Activated T-cell treated with anti-CD3 and anti-CD28 coated beads, Interleukin-2, amount 50 U/mL, for 72 hours (primary cell): ENCODE data around the gene RBX1. TPM values are rescaled to one million over a fixed set of nuclear protein-coding genes. Genes with fewer than 3 reads are reported as not detected.
"Not testable (repeated sequence)": the region's sequence is repeated elsewhere in the genome, so short reads cannot be mapped to it uniquely, and the experiment has no call there.

Source experiments
- ATAC-seq, 2 donors: fragments of 150-1000 bp; cut with Tn5 transposase; replicated peaks in 1 of 2; 2 replicates each; pipeline ENCODE4 v1.10.0; 2021; ENCODE audit warnings: moderate library complexity in 2 of 2, mild to moderate bottlenecking in 1 of 2
- DNase-seq, 2 donors: peaks; one replicate each; pipeline ENCODE4 v3.0.0; 2021 to 2022; ENCODE audit warnings: mixed read lengths in 1 of 2
- H3K27ac Mint-ChIP-seq: one replicate; pipeline ENCODE4 v1.8.0; 2022; ENCODE audit warnings: mild to moderate bottlenecking, moderate library complexity, mixed read lengths
- H3K27me3 Mint-ChIP-seq: one replicate; pipeline ENCODE4 v1.8.0; 2022; ENCODE audit warnings: low read depth, mixed read lengths
- H3K36me3 Mint-ChIP-seq, 2 donors: one replicate each; pipeline ENCODE4 v1.8.0; 2022; ENCODE audit warnings: mixed read lengths in 2 of 2, mild to moderate bottlenecking in 1 of 2; ENCODE audit not compliant: insufficient read depth in 2 of 2
- H3K4me1 Mint-ChIP-seq: one replicate; pipeline ENCODE4 v1.8.0; 2022; ENCODE audit warnings: low read depth, mixed read lengths
- H3K4me3 Mint-ChIP-seq, 2 donors: one replicate each; pipeline ENCODE4 v1.8.0; 2022; ENCODE audit warnings: mild to moderate bottlenecking in 2 of 2, mixed read lengths in 2 of 2, moderate library complexity in 2 of 2
- H3K9me3 Mint-ChIP-seq, 2 donors: one replicate each; pipeline ENCODE4 v1.8.0; 2022; ENCODE audit warnings: mixed read lengths in 2 of 2
- total RNA-seq, 2 donors: library from RNA; stranded (reverse); gene quantifications; one replicate each; pipeline ENCODE4 v1.2.3, GENCODE V29; 2022

Gene RBX1
- total RNA-seq, 2 donors from 2014 or later, result 48.2 to 50.6 TPM

DNA sequence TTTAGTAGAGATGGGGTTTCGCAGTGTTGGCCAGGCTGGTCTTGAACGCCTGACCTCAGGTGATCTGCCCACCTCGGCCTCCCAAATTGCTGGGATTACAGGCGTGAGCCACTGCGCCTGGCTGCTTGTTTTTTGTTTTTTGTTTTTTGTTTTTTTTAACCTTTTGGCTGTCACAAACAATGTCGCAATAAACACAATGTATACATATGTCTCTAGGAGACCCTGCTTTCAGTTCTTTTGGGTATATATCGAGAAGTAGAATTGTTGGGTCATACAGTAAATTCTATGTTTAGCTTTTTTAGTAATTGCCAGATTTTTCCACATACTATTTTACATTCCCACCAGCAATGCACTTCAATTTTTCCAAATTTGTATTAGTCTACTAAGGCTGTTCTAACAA is 28.0 kb downstream of the RBX1 start:
- no peaks in the 10 kb centered on the region for H3K27me3 Mint-ChIP-seq
- no peaks in the 10 kb centered on the region for H3K4me1 Mint-ChIP-seq
- no peak overlapping the region for H3K4me3 Mint-ChIP-seq
- H3K9me3 Mint-ChIP-seq, result no peaks in the 10 kb centered on the region
- H3K36me3 Mint-ChIP-seq, result no peaks in the 10 kb centered on the region
- no peak for DNase-seq
- no peak for ATAC-seq
- no peak overlapping the region for H3K27ac Mint-ChIP-seq

DNA sequence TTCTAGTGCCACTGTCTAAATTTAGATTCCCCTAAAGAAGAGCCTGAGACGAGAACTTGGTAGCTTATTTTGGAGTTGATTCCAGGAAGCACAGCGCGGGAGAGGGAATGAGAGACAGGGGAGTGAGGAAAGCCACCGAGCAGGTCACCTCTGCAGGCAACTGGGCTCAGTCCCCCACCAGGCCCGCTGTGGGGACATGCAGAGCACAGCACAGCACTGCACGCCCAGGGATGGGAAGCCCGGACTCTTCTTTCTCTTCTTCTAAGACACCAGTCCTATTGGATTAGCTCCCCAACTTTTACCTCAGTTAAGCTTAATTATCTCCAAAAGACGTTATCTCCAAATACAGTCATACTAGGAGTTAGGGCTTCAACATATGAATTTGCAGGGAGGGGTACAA is 28.7 kb downstream of the RBX1 start:
- no peaks in the 10 kb centered on the region for H3K9me3 Mint-ChIP-seq
- DNase-seq (no peak), ATAC-seq (no peak)
- no peak overlapping the region for H3K27ac Mint-ChIP-seq
- H3K4me3 Mint-ChIP-seq, result no peak overlapping the region
- no peaks in the 10 kb centered on the region for H3K27me3 Mint-ChIP-seq
- no peaks in the 10 kb centered on the region for H3K36me3 Mint-ChIP-seq
- no peaks in the 10 kb centered on the region for H3K4me1 Mint-ChIP-seq

DNA sequence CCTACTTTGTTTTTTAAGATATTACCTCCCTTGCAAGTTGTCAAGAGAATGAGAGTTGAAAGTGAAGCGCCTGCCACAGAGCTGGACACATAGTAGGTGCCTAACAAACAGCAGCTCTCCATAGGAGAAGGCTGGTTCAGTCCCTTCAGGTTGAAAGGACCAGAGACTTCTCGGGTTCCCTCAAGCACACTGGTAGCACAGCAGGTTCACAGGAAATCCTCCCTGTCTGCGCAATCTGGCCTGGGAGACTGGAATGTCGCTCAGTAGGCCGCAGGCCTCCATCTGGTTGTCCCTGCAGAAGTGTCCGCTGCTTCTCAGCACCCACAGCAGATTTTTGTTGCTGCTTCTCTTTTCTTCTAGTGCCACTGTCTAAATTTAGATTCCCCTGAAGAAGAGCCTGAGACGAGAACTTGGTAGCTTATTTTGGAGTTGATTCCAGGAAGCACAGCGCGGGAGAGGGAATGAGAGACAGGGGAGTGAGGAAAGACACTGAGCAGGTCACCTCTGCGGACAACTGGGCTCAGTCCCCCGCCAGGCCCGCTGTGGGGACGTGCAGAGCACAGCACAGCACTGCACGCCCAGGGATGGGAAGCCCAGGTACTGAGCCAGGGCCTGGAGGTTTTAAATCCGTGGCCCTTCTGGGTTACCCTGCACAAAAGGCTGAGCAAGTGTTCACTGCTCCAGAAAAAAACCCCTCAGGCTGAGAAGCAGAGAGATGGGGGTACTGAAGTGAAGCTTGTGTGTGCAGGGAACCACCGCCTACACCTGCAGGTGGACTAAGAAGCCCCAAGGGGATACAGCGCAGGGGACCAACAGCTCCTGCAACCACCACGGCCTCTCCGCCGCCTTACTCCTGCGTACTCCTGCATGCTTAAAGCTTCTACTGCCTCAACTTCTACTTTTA is 31.6 kb downstream of the RBX1 start:
- DNase-seq (no peak), ATAC-seq (no peak)
- Mint-ChIP-seq H3K4me3 (no peak overlapping the region), H3K4me1 (no peaks in the 10 kb centered on the region), H3K9me3 (no peaks in the 10 kb centered on the region), H3K36me3 (no peaks in the 10 kb centered on the region), H3K27me3 (no peaks in the 10 kb centered on the region), H3K27ac (no peak overlapping the region)

DNA sequence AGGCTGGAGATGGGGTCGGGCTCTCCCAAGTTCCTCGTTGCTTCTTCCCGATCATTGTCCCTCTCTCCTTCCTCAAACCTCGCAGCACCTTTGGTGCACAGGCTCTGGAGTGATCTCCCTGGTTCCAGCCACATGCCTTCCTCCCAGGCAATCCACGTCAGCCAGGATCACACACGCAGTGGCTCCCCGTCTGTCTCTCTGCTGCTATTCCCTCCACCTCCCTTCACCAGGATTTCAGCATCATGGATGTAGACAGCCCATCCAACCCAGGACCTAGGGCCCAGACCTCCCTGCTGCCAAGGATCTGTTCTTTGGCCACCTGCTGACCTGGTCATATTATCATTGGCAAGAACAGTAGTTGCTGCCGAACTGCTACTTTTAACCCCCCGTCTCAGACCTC is 40.1 kb downstream of the RBX1 start:
- no peaks in the 10 kb centered on the region for H3K9me3 Mint-ChIP-seq
- no peak for ATAC-seq
- no peak overlapping the region for H3K27ac Mint-ChIP-seq
- peaks cover 6% of the 10 kb centered on the region for H3K27me3 Mint-ChIP-seq
- no peak overlapping the region for H3K4me3 Mint-ChIP-seq
- DNase-seq, result no peak
- no peaks in the 10 kb centered on the region for H3K4me1 Mint-ChIP-seq
- no peaks in the 10 kb centered on the region for H3K36me3 Mint-ChIP-seq

DNA sequence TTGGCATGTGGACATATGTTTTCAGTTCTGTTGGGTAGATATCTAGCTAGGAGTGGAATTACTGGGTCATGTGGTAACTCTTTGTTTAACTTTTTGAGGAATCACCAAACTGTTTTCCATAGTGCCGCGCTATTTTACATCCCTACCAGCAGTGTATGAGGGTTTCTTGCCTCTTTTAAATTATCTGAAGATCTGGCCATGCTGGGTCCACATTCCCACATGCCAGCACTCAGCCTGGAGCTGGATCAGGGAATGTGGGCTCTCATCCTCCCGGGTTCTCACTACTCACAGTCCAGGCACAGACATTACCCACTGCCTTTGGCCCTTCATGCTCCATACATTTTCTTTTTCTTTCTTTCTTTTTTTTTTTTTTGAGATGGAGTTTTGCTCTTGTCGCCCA is 44.6 kb downstream of the RBX1 start:
- Mint-ChIP-seq H3K4me3 (no peak overlapping the region), H3K27me3 (peaks cover 6% of the 10 kb centered on the region), H3K4me1 (no peaks in the 10 kb centered on the region), H3K36me3 (no peaks in the 10 kb centered on the region), H3K9me3 (peaks cover 0 to 2% of the 10 kb centered on the region in 2 donors), H3K27ac (no peak overlapping the region)
- ATAC-seq, result no peak
- no peak for DNase-seq

DNA sequence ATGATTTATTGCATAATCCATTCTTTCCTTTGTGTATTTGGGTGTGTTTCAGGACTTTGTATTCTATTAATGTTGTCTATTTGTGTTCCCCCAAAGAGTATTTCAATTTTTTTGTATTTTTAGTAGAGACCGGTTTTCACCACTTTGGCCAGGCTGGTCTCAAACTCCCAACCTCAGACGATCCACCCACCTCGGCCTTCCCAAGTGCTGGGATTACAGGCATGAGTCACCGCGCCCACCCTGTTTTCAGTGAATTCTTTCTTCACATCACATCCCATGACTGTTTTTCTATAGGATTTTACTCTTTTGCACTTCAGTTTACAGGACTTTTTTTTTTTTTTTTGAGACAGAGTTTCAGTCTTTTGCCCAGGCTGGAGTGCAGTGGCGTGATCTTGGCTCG is 46.3 kb downstream of the RBX1 start:
- Mint-ChIP-seq H3K4me1 (no peaks in the 10 kb centered on the region), H3K9me3 (peaks cover 0 to 2% of the 10 kb centered on the region in 2 donors), H3K4me3 (no peak overlapping the region), H3K27ac (no peak overlapping the region), H3K27me3 (no peaks in the 10 kb centered on the region), H3K36me3 (no peaks in the 10 kb centered on the region)
- DNase-seq, result no peak
- no peak for ATAC-seq

DNA sequence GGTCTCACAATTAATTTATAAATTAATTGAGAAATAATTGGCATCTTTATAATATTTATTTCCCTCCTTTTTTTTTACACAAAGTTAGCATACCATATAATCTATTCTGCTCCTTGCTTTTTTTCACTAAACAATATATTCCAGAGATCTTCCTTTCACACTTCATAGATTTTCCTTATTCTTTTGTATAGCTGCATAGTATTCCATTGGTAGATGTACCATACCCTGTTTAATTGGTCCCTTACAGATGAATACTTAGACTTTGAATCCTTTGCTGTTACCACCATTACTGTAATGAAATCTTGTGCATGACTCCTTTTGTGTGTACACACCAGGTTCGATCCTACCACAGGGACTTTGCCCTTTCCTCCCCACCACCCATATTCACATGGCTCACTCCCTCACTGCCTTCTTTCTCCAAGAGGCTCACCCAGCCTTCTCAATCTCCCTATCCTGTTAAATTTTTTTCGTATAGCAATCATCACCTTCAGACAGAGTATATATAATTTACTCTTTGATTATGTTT is 48.9 kb downstream of the RBX1 start:
- peaks cover 0 to 2% of the 10 kb centered on the region in 2 donors for H3K9me3 Mint-ChIP-seq
- H3K4me3 Mint-ChIP-seq, result no peak overlapping the region
- no peak for ATAC-seq
- H3K4me1 Mint-ChIP-seq, result no peaks in the 10 kb centered on the region
- H3K36me3 Mint-ChIP-seq, result no peaks in the 10 kb centered on the region
- no peaks in the 10 kb centered on the region for H3K27me3 Mint-ChIP-seq
- no peak for DNase-seq
- H3K27ac Mint-ChIP-seq, result peak overlapping the region; percentile 76

DNA sequence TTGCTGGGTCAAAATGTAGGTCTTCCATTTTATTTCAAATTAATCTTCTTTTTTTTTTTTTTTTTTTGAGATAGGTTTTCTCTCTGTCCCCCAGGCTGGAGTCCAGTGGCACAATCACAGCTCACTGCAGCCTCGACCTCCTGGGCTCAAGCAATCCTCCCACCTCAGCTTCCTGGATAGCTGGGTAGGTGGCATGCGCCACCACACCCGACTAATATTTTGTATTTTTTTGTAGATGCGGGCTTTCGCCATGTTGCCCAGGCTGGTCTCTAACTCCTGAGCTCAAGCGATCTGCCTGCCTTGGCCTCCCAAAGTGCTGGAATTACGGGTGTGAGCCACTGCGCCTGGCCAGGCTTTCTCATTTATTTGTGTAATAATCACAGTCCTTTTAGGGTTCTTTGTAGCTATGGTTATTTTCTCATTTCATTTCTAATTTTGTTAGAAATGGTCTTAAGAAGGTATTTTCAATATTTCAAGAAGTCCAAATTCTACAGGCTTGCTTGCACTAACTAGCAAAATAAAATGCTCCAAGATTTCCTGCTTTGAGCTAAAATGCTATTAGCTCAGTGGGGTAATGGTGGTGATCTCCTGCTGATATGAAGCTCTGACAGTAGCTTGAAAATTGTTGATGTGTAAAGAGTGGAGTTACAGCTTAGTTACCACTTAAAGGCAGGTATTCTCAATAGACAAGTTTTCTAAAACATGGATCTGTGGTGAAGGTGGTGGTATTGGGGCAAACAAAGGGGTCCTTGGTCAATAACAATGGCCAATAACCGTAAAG is 50.0 kb downstream of the RBX1 start:
- no peak overlapping the region for H3K4me3 Mint-ChIP-seq
- no peaks in the 10 kb centered on the region for H3K36me3 Mint-ChIP-seq
- peaks cover 0 to 2% of the 10 kb centered on the region in 2 donors for H3K9me3 Mint-ChIP-seq
- ATAC-seq (no peak), DNase-seq (no peak)
- no peaks in the 10 kb centered on the region for H3K27me3 Mint-ChIP-seq
- H3K4me1 Mint-ChIP-seq, result no peaks in the 10 kb centered on the region
- H3K27ac Mint-ChIP-seq, result no peak overlapping the region

DNA sequence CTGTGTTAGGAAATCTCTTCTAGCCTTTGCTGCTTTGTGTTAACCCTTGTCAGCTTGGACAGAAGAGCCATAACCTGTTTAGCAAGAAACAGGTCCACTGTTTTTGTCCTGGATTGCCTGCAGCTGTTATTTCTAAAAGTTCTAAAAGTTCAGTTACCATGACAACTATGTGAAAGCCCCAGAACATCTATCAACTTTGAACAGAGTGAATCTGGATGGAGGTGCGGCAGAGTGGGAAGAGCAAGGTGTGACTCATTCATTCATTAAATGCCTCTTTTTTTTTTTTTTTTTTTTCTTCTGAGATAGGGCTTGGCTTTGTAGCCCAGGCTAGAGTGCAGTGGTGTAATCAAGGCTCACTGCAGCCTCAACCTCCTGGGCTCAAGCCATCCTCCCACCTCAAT is 50.5 kb downstream of the RBX1 start:
- no peaks in the 10 kb centered on the region for H3K36me3 Mint-ChIP-seq
- no peak for DNase-seq
- no peak for ATAC-seq
- H3K27me3 Mint-ChIP-seq, result no peaks in the 10 kb centered on the region
- peaks cover 0 to 2% of the 10 kb centered on the region in 2 donors for H3K9me3 Mint-ChIP-seq
- H3K27ac Mint-ChIP-seq, result no peak overlapping the region
- H3K4me1 Mint-ChIP-seq, result no peaks in the 10 kb centered on the region
- no peak overlapping the region for H3K4me3 Mint-ChIP-seq

DNA sequence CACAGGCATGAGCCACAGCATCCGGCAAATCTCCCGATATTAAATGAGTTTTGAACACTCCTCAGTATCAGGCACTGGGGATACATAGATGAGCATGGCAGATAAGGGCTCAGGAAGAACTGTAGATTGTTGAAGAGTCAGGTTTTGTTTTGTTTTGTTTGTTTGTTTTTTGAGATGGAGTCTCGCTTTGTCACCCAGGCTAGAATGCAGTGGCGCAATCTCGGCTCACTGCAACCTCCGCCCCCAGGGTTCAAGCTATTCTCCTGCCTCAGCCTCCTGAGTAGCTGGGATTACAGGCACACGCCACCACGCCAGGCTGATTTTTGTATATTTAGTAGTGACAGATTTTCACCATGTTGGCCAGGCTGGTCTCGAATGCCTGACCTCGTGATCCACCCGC is 51.2 kb downstream of the RBX1 start:
- H3K27ac Mint-ChIP-seq, H3K9me3 Mint-ChIP-seq, H3K36me3 Mint-ChIP-seq, H3K4me3 Mint-ChIP-seq, H3K4me1 Mint-ChIP-seq, H3K27me3 Mint-ChIP-seq, ATAC-seq, DNase-seq: not testable (repeated sequence)

DNA sequence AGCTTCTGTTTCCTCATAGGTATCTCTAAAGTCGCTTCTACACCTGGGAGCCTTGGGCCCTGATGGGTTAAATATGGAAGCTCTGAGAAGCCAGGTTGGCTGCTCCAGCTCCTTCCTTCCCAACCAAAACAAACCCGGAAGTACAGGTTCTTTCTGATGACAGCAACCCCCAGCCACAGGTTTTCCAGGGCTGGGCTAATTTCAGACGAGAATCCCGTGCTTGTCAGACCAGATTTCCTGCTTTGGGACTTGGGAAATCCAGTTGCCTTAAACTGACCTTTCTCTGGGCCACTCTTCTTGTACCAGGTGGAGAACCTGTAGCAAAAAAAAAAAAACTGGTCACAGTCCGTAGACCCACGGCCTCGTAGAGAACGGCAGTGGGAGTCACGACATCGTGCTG is 51.9 kb downstream of the RBX1 start:
- no peaks in the 10 kb centered on the region for H3K36me3 Mint-ChIP-seq
- no peak overlapping the region for H3K27ac Mint-ChIP-seq
- ATAC-seq (no peak), DNase-seq (no peak)
- no peak overlapping the region for H3K4me3 Mint-ChIP-seq
- no peaks in the 10 kb centered on the region for H3K4me1 Mint-ChIP-seq
- H3K27me3 Mint-ChIP-seq, result no peaks in the 10 kb centered on the region
- peaks cover 0 to 2% of the 10 kb centered on the region in 2 donors for H3K9me3 Mint-ChIP-seq

DNA sequence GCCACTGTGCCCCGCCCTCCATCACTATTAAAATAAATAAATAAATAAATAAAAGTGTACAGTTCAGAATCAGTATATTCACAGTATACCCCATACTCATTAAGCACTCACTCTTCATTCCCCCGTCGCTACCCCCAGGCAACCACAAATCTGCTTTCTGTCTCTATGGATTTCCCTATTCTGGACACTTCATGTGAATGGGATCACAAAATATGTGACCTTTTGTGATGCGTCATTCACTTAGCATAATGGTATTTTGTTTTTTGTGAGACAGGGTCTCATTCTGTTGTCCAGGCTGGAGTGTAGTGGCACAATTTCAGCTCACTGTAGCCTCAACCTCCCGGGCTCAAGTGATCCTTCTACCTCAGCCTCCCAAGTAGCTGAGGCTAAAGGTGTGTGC is 52.8 kb downstream of the RBX1 start:
- ATAC-seq, result no peak
- Mint-ChIP-seq H3K4me1 (no peaks in the 10 kb centered on the region), H3K9me3 (peaks cover 0 to 2% of the 10 kb centered on the region in 2 donors), H3K27me3 (no peaks in the 10 kb centered on the region), H3K4me3 (no peak overlapping the region), H3K36me3 (no peaks in the 10 kb centered on the region), H3K27ac (no peak overlapping the region)
- DNase-seq, result no peak

DNA sequence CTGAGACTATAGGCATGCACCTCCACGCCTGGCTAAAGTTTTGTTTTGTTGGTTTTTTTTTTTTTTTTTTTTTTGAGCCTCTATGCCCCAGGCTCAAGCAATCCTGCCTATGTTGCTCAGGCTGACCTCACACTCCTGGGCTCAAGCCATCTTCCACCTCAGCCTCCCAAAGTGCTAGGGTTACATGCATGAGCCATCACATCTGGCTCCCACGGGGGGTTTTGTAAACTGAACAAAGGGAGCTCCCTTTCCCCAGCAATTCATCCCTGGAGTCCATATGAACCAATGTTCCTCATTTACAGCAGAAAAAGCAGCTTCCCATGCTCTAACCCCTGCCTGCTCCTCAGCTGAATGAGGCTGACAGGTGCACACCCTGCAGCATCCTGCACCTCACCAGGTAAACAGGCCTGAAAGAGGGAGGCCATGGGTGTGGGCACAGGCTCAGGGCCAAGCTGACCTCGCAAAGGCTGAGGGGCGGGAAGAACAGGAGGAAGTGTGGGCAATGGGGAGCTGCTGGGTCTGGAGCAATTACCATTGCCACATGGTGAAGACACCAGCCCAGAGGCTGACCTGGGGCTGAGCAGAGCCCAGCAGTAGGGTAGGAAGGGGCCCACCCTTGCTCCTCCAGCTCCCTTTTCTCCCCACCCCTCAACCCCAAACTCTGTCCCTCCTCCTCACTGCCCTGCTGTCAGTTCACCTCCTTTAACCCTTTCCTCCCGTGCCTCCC is 58.2 kb downstream of the RBX1 start:
- Mint-ChIP-seq H3K27me3 (no peaks in the 10 kb centered on the region), H3K36me3 (no peaks in the 10 kb centered on the region), H3K4me3 (no peak overlapping the region), H3K9me3 (no peaks in the 10 kb centered on the region), H3K4me1 (no peaks in the 10 kb centered on the region), H3K27ac (no peak overlapping the region)
- DNase-seq (no peak), ATAC-seq (no peak)
